SK-N-SH treated with all-trans-retinoic acid at 6 μM for 48 hours (cell line): Measurements from ENCODE around the gene CLCN3.

Experiments
- CREB5 ChIP-seq: fragments of 250-450 bp; sonication (Bioruptor Pico); IDR thresholded peaks from 2 replicates; pipeline ENCODE4 v1.5.1; 2020; ENCODE audit warnings: low read depth, mild to moderate bottlenecking, moderate library complexity
- RARB ChIP-seq: fragments of 250-450 bp; sonication (Bioruptor Pico); IDR thresholded peaks from 2 replicates; pipeline ENCODE4 v1.8.0; 2021; ENCODE audit warnings: mild to moderate bottlenecking, moderate library complexity
- ZNF565 ChIP-seq: fragments of 450-650 bp; formaldehyde crosslinking; conservative IDR thresholded peaks from 2 replicates; pipeline ENCODE4 v1.5.0; 2020; ENCODE audit warnings: low read depth, mild to moderate bottlenecking, moderate library complexity

- TF ChIP-seq CREB5 (CRISPR knock-in tag) (no peak; the same call in 1 of the 2 replicates), ZNF565 (CRISPR knock-in tag) (no peak), RARB (CRISPR knock-in tag) (no peak)
Measured at GRCh38 chr4:169765835-169766234, 145.5 kb downstream of the CLCN3 start.
